Tibial nerve (tissue), 4 donors: ENCODE data around the gene SPINDOC. TPM values are rescaled to one million over a fixed set of nuclear protein-coding genes. Genes with fewer than 3 reads are reported as not detected.
A peak's percentile ranks its signal among the peaks of the same experiment; 100 is the strongest.
"Not testable (repeated sequence)": the region's sequence is repeated elsewhere in the genome, so short reads cannot be mapped to it uniquely, and the experiment has no call there.

ENCODE experiments used
- DNase-seq, 2 donors: peaks; one replicate each; pipeline ENCODE4 v3.0.0-alpha.2; 2019; ENCODE audit warnings: low spot score in 2 of 2
- H3K27ac ChIP-seq, 4 donors: fragments of 200-600 bp; sonication (generic) in 3 of 4; one replicate each; pipeline ENCODE4 v1.5.1; 2017 to 2019; ENCODE audit warnings: mild to moderate bottlenecking in 1 of 4
- H3K27me3 ChIP-seq, 2 donors: fragments of 200-600 bp; sonication (generic) in 1 of 2; one replicate each; pipeline versions ENCODE4 v1.5.1 to v1.6.0; 2017 to 2019
- H3K36me3 ChIP-seq, 3 donors: fragments of 200-600 bp; sonication (generic); one replicate each; pipeline ENCODE4 v1.5.1; 2018 to 2019
- H3K4me1 ChIP-seq, 4 donors: fragments of 200-600 bp; sonication (generic) in 3 of 4; one replicate each; pipeline ENCODE4 v1.5.1; 2017 to 2019
- H3K4me3 ChIP-seq, 4 donors: fragments of 200-600 bp; sonication (generic) in 3 of 4; one replicate each; pipeline ENCODE4 v1.5.1; 2017 to 2019; ENCODE audit warnings: mild to moderate bottlenecking in 1 of 4, moderate library complexity in 1 of 4
- H3K9me3 ChIP-seq, 4 donors: fragments of 200-600 bp; sonication (generic) in 3 of 4; one replicate each; pipeline ENCODE4 v1.5.1; 2017 to 2019
- CTCF ChIP-seq, 5 experiments: fragments of 200-600 bp in 3 of 5; fragments of 450-650 bp in 2 of 5; sonication (generic) in 3 of 5; IDR thresholded peaks; one replicate each; pipeline ENCODE4 v1.5.1; 2016 to 2019; ENCODE audit warnings: antibody characterized with exemption in 5 of 5, mild to moderate bottlenecking in 3 of 5, moderate library complexity in 2 of 5
- EP300 ChIP-seq, 2 donors: sonication (generic); formaldehyde crosslinking; IDR thresholded peaks; one replicate each; pipeline ENCODE4 v1.6.1; 2017; ENCODE audit warnings: antibody characterized with exemption in 2 of 2, mild to moderate bottlenecking in 1 of 2
- POLR2A ChIP-seq, 2 donors: fragments of 450-650 bp; IDR thresholded peaks; one replicate each; pipeline ENCODE4 v1.6.1; 2017; ENCODE audit warnings: antibody characterized with exemption in 2 of 2, mild to moderate bottlenecking in 2 of 2, moderate library complexity in 2 of 2
- WGBS, 2 donors: methylation state at CpG; one replicate each; pipeline ENCODE4 v1.1.5; 2018; 5-methylcytosine and 5-hydroxymethylcytosine counted together
- total RNA-seq, 4 donors: library from RNA; depleted of rRNA; stranded (reverse); fragments of >200 nt; gene quantifications; one replicate each; pipeline ENCODE4 v1.1.0, GENCODE V29; 2016

Gene SPINDOC
- total RNA-seq, 4 donors from 2014 or later, result 5.5 to 14.7 (median 10.0) TPM

DNA sequence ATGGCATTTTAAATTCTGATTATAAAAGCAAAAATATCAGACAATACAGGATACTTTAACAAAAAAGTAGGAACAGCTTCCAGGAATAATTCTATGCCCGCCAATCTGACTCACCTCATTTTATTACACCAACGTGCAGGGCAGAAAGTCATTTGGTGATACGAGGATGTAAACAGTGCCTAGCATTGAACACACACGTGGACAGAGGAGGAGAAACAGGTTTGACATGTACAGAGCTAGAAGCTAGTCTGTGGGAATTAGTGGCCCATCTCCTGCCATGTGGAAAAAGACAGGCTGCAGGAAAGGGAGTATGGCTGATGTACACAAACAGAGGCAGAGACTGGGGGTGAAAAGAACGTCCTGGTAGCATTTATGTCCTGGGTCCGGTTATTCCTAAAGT is 9.0 kb upstream of the SPINDOC start:
- no peak overlapping the region for H3K4me3 ChIP-seq
- H3K27me3 ChIP-seq, result peaks cover 0 to under 1% of the 10 kb centered on the region in 2 donors
- no peak for TF ChIP-seq CTCF (IDR thresholded peaks at IDR 0.05)
- no peak for TF ChIP-seq POLR2A (IDR thresholded peaks at IDR 0.05)
- no peak for TF ChIP-seq EP300 (IDR thresholded peaks at IDR 0.05)
- no peak for DNase-seq
- no peaks in the 10 kb centered on the region for H3K9me3 ChIP-seq
- no peak overlapping the region for H3K27ac ChIP-seq
- WGBS, 2 donors, result 77 to 78% methylated on average over 6 of the region's 6 CpGs
- H3K4me1 ChIP-seq, result no peaks in the 10 kb centered on the region
- no peaks in the 10 kb centered on the region for H3K36me3 ChIP-seq

- 73 to 85% methylated on average over 9 of the region's 9 CpGs for WGBS, 2 donors
- no peak overlapping the region for H3K4me3 ChIP-seq
- no peak for DNase-seq
- H3K9me3 ChIP-seq, result no peaks in the 10 kb centered on the region
- no peaks in the 10 kb centered on the region for H3K36me3 ChIP-seq
- H3K4me1 ChIP-seq, result no peaks in the 10 kb centered on the region
- no peak overlapping the region for H3K27ac ChIP-seq
- no peaks in the 10 kb centered on the region for H3K27me3 ChIP-seq
- TF ChIP-seq EP300 (IDR thresholded peaks at IDR 0.05) (no peak), CTCF (IDR thresholded peaks at IDR 0.05) (no peak), POLR2A (IDR thresholded peaks at IDR 0.05) (no peak)
Measured at GRCh38 chr11:63805844-63806415, 7.3 kb upstream of the SPINDOC start.

DNA sequence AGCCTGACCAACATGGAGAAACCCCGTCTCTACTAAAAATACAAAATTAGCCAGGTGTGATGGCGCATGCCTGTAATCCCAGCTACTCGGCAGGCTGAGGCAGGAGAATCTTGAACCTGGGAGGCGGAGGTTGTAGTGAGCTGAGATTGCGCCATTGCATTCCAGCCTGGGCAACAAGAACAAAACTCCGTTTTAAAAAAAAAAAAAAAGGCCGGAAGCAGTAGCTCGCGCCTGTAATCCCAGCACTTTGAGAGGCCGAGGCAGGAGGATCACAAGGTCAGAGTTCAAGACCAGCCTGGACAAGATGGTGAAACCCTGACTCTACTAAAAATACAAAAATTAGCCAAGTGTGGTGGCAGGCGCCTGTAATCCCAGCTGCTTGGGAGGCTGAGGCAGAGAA is 2.9 kb upstream of the SPINDOC start:
- not testable (repeated sequence) for DNase-seq, H3K27me3 ChIP-seq, H3K36me3 ChIP-seq, H3K9me3 ChIP-seq, H3K4me3 ChIP-seq, H3K27ac ChIP-seq
- peaks cover 0 to 23% (median 11%) of the 10 kb centered on the region in 4 donors for H3K4me1 ChIP-seq
- WGBS, 2 donors, result 88 to 91% methylated on average over 11 of the region's 11 CpGs

DNA sequence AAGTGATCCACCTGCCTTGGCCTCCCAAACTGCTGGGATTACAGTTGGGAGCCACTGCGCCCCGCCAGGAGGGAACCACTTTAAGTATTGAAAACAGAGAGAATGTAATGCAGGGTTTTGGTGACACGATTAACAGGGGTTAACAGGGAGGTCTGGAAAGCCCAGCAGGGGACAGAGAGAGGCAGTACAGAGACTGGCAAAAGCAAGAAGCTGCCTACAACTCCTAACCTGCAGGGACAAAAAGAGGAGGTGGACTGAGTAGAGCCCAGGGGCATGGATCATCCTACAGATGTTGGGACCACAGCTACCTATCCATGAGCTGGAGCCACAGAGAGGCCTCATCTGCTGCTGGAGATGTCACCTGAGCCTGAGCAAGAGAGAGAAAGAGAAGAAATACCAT is 1.7 kb upstream of the SPINDOC start:
- Histone ChIP-seq H3K4me1 (peaks cover 0 to 23% (median 11%) of the 10 kb centered on the region in 4 donors), H3K27ac (no peak overlapping the region), H3K4me3 (no peak overlapping the region), H3K36me3 (peaks cover 0 to 4% (median 0%) of the 10 kb centered on the region in 3 donors), H3K9me3 (no peaks in the 10 kb centered on the region), H3K27me3 (no peaks in the 10 kb centered on the region)
- no peak for TF ChIP-seq EP300 (IDR thresholded peaks at IDR 0.05)
- TF ChIP-seq POLR2A (IDR thresholded peaks at IDR 0.05), result no peak
- TF ChIP-seq CTCF (IDR thresholded peaks at IDR 0.05), result no peak
- DNase-seq, result no peak
- WGBS, 2 donors, result 73 to 77% methylated on average over 3 of the region's 3 CpGs

DNA sequence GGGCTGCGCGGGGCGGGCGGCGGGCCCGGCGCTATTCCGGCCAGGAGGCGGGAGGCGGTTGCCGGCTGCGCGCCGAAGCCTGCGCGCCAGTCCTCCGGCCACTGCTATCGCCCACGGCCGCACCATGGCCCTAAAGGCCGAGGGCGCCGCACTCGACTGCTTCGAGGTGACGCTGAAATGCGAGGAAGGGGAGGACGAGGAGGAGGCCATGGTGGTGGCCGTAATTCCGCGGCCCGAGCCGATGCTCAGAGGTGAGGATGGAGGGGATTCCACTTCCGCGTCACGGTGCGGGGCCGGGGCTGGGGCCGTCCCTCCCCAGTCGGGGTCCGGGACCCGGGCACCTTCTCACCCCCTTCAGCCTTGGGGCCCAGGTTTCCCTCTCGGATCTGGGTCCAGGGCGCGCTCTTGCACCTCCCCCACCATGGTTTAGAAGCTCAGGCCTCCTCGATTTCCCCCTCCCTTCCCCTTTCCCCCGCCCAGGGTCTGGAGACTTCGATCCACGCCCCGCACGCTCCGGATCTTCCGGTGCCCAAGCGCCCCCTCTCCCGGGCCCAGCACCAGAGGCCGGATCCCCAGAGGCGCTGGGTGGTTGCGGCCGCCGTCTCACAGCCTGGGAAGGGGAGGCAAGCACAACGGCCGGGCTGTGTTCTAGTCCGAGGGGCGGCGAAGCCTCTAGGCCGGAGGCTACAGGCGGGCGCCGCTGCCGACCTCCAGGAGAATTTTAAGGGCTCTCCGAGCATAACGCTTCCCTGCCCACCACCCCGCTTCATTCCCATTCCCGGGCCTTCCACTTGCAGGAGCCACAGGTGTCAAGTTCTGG is 517 bp downstream of the SPINDOC start:
- no peak for TF ChIP-seq POLR2A (IDR thresholded peaks at IDR 0.05)
- TF ChIP-seq EP300 (IDR thresholded peaks at IDR 0.05), result no peak
- no peak for TF ChIP-seq CTCF (IDR thresholded peaks at IDR 0.05)
- 1% methylated on average over 42 to 46 of the region's 74 CpGs for WGBS, 2 donors
- Histone ChIP-seq H3K36me3 (peaks cover 0 to 18% (median 2%) of the 10 kb centered on the region in 3 donors), H3K4me3 (peak overlapping the region; percentile 79 to 96 (median 85)), H3K27ac (peak overlapping the region; percentile 13 to 84 (median 67)), H3K27me3 (no peaks in the 10 kb centered on the region), H3K9me3 (no peaks in the 10 kb centered on the region), H3K4me1 (peaks cover 0 to 23% (median 11%) of the 10 kb centered on the region in 4 donors)
- peak; percentile 12 to 18 for DNase-seq
